HL-60 (cell line): ENCODE data around the gene PIP4K2A.

Source experiments
- DNase-seq, 2 experiments: peaks; one replicate each; pipeline ENCODE4 v3.0.0-alpha.2; 2010 to 2020; ENCODE audit warnings: low read depth in 1 of 2, low spot score in 1 of 2
- H3K27ac ChIP-seq: fragments of 250-450 bp; sonication (Bioruptor Pico); replicated peaks from 2 replicates; pipeline ENCODE4 v1.5.1; 2020; ENCODE audit warnings: mild to moderate bottlenecking, moderate library complexity
- H3K27me3 ChIP-seq: fragments of 250-450 bp; sonication (Bioruptor Pico); 2 replicates; pipeline ENCODE4 v1.5.1; 2021; ENCODE audit warnings: mild to moderate bottlenecking, moderate library complexity; ENCODE audit not compliant: insufficient read depth, poor library complexity, severe bottlenecking
- H3K4me3 ChIP-seq: replicated peaks from 2 replicates; pipeline ENCODE4 v1.5.1; 2011; ENCODE audit warnings: mild to moderate bottlenecking, control low read depth, low read length; ENCODE audit not compliant: insufficient read depth
- GABPA ChIP-seq: IDR thresholded peaks from 2 replicates; pipeline ENCODE4 v1.6.1; 2012; ENCODE audit warnings: low read depth
- POLR2AphosphoS5 ChIP-seq: IDR thresholded peaks from 2 replicates; pipeline ENCODE4 v1.6.1; 2012; ENCODE audit warnings: low read depth
- SPI1 ChIP-seq: IDR thresholded peaks from 2 replicates; pipeline ENCODE4 v1.6.1; 2012; ENCODE audit warnings: low read depth, mild to moderate bottlenecking, borderline replicate concordance
- TF ChIP-seq, protein P1 (sequence below): IDR thresholded peaks from 2 replicates; pipeline ENCODE4 v1.6.1; 2012; ENCODE audit warnings: low read depth; ENCODE audit not compliant: insufficient replicate concordance
- TF ChIP-seq, protein P2 (sequence below): IDR thresholded peaks from one replicate; pipeline ENCODE4 v1.5.1; 2011; ENCODE audit warnings: low read length, control low read depth, inconsistent platforms; ENCODE audit not compliant: insufficient read depth

PIP4K2A gene

DNA sequence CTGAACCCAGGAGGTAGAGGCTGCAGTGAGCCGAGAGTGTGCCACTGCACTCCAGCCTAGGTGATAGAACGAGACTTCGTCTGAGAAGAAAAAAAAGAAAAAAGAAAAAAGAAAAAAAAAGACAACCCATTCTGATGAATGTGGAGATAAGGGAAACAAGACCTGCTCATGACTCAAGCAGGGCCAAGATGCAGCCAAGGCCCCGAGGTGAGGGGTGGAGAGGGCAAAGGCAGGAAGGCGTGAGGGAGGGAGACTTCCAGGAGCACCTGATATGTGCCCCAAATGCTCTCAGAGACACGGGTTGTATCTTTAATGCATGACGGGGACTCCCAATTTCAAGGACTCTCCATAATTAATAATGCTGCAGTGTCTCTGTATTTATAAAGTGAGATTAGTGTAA is 134.6 kb downstream of the PIP4K2A start:
- no peak overlapping the region for H3K27ac ChIP-seq
- no peak for DNase-seq
- H3K4me3 ChIP-seq = no peak overlapping the region
- TF ChIP-seq, protein P1, sequence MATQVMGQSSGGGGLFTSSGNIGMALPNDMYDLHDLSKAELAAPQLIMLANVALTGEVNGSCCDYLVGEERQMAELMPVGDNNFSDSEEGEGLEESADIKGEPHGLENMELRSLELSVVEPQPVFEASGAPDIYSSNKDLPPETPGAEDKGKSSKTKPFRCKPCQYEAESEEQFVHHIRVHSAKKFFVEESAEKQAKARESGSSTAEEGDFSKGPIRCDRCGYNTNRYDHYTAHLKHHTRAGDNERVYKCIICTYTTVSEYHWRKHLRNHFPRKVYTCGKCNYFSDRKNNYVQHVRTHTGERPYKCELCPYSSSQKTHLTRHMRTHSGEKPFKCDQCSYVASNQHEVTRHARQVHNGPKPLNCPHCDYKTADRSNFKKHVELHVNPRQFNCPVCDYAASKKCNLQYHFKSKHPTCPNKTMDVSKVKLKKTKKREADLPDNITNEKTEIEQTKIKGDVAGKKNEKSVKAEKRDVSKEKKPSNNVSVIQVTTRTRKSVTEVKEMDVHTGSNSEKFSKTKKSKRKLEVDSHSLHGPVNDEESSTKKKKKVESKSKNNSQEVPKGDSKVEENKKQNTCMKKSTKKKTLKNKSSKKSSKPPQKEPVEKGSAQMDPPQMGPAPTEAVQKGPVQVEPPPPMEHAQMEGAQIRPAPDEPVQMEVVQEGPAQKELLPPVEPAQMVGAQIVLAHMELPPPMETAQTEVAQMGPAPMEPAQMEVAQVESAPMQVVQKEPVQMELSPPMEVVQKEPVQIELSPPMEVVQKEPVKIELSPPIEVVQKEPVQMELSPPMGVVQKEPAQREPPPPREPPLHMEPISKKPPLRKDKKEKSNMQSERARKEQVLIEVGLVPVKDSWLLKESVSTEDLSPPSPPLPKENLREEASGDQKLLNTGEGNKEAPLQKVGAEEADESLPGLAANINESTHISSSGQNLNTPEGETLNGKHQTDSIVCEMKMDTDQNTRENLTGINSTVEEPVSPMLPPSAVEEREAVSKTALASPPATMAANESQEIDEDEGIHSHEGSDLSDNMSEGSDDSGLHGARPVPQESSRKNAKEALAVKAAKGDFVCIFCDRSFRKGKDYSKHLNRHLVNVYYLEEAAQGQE = no peak
- TF ChIP-seq SPI1 = no peak
- TF ChIP-seq GABPA = no peak
- H3K27me3 ChIP-seq = no peaks in the 10 kb centered on the region

DNA sequence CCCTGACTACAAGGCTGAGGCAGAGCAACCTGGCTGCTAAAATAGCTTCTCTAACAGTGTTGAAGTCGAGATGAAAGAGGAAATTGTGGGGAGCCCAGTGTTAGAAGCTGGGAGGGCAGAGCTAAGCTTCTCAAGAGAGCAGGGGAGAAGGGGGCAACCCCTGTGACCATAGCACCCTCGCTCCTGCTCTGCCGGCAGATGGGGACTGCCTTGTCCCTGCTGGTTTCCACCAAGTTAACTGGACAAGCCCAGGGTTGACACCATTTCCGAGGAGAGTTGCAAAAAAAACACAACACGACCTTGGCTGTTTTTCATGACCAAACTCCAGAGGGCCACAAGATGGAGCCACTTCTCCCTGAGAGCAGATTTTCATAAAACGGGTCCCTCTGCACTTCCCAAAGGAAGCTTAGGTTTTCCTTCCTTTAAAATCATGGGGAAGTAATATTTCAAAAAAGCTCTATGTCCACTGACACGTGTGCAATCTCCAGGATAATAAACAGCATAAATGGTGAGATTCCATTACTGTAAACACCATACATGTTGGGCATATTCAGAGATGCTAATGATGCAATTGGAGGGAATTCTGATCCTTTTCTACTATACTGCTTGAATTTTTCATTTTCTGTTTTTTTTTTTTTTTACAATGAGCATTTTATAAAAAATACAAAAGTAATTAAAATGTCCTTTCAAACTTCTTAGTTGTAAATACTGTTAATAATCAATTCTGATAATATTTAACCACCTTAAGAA is 140.4 kb downstream of the PIP4K2A start:
- Histone ChIP-seq H3K27ac (no peak overlapping the region), H3K27me3 (no peaks in the 10 kb centered on the region), H3K4me3 (no peak overlapping the region)
- DNase-seq = no peak
- TF ChIP-seq, protein P1 = no peak
- TF ChIP-seq GABPA = no peak
- TF ChIP-seq, protein P2, sequence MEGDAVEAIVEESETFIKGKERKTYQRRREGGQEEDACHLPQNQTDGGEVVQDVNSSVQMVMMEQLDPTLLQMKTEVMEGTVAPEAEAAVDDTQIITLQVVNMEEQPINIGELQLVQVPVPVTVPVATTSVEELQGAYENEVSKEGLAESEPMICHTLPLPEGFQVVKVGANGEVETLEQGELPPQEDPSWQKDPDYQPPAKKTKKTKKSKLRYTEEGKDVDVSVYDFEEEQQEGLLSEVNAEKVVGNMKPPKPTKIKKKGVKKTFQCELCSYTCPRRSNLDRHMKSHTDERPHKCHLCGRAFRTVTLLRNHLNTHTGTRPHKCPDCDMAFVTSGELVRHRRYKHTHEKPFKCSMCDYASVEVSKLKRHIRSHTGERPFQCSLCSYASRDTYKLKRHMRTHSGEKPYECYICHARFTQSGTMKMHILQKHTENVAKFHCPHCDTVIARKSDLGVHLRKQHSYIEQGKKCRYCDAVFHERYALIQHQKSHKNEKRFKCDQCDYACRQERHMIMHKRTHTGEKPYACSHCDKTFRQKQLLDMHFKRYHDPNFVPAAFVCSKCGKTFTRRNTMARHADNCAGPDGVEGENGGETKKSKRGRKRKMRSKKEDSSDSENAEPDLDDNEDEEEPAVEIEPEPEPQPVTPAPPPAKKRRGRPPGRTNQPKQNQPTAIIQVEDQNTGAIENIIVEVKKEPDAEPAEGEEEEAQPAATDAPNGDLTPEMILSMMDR = peak; percentile 6

DNA sequence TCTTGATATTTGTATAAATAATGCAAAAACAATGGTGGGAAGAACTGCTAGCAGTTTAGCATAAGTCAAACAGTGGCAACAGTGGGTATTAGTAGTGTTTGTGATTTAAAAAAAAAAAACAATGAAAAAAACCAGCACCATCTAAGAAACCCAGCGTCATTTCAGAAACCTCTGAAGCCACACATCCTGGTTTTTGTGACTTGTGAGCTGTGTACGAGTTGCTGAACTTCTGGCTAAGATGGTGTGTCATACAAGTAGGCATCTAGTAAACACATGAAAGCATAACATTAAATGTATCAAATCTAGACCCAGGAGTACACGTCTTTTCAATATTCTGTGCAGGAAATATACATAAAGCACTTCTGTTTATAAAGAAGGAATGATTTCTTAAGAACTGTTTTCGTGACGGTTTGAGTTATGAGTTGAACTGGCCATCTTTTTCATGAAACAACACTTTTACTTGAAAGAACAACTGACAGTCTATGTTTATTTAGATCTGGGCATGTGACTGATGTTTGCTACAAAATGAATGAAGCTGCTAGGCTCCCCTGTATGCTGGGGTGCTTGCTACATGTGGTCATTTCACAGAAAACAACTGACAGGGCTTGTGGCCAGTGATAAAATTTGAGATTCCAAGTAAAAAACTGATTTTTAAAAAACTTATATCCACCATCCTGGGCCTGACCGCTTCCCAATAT is 143.5 kb downstream of the PIP4K2A start:
- TF ChIP-seq GABPA (no peak), SPI1 (no peak), POLR2AphosphoS5 (no peak)
- TF ChIP-seq, protein P1 = no peak
- TF ChIP-seq, protein P2 = no peak

More for the DNA sequence above, 143.5 kb downstream of the PIP4K2A start:
- H3K4me3 ChIP-seq = no peak overlapping the region
- H3K27me3 ChIP-seq = no peaks in the 10 kb centered on the region
- no peak overlapping the region for H3K27ac ChIP-seq
- DNase-seq = no peak
